Activated CD4-positive, alpha-beta T cell treated with anti-CD3 and anti-CD28 coated beads, Interleukin-2, amount 10 ng/mL, durations not matched to agents 7 days and 5 days (primary cell): ENCODE measurements around the gene BIK. TPM values are rescaled to one million over a fixed set of nuclear protein-coding genes. Genes with fewer than 3 reads are reported as not detected.
"Not testable (repeated sequence)": the region's sequence is repeated elsewhere in the genome, so short reads cannot be mapped to it uniquely, and the experiment has no call there.

Source experiments
- CTCF ChIA-PET: fragments of 350-600 bp; sonication (Branson Sonifier 250); formaldehyde crosslinking; loops from one replicate; lab custom pipeline; 2021; ENCODE audit warnings: antibody characterized with exemption; lab: Charles Lee
- POLR2A ChIA-PET: fragments of 350-600 bp; sonication (Branson Sonifier 250); formaldehyde crosslinking; loops from one replicate; lab custom pipeline; 2021; ENCODE audit warnings: antibody characterized with exemption; lab: Charles Lee
- DNase-seq: peaks from one replicate; pipeline ENCODE4 v3.0.0-alpha.2; 2020
- H3K27ac Mint-ChIP-seq: one replicate; pipeline ENCODE4 v1.8.0; 2021; ENCODE audit warnings: mild to moderate bottlenecking, moderate library complexity, mixed read lengths
- H3K27me3 Mint-ChIP-seq: one replicate; pipeline ENCODE4 v1.8.0; 2021; ENCODE audit warnings: mixed read lengths
- H3K36me3 Mint-ChIP-seq: one replicate; pipeline ENCODE4 v1.8.0; 2021; ENCODE audit warnings: low read depth, mixed read lengths
- H3K4me1 Mint-ChIP-seq: one replicate; pipeline ENCODE4 v1.8.0; 2021; ENCODE audit warnings: mixed read lengths
- H3K4me3 Mint-ChIP-seq: one replicate; pipeline ENCODE4 v1.8.0; 2021; ENCODE audit warnings: mild to moderate bottlenecking, moderate library complexity, mixed read lengths
- H3K9me3 Mint-ChIP-seq: one replicate; pipeline ENCODE4 v1.8.0; 2021; ENCODE audit warnings: mixed read lengths
- total RNA-seq, 2 experiments: library from RNA; stranded (reverse); gene quantifications; one replicate each; pipeline ENCODE4 v1.2.3, GENCODE V29; 2021

The BIK gene
- total RNA-seq, 2 experiments from 2014 or later: 1.4 to 1.9 TPM

GRCh38 chr22:43090130-43090789 lies 20.3 kb upstream of the BIK start:
- POLR2A ChIA-PET: no interaction called here
- Mint-ChIP-seq H3K4me3 (peak overlapping the region; percentile 58), H3K4me1 (peaks cover 27% of the 10 kb centered on the region), H3K9me3 (no peaks in the 10 kb centered on the region), H3K36me3 (peaks cover 5% of the 10 kb centered on the region), H3K27me3 (no peaks in the 10 kb centered on the region), H3K27ac (peak overlapping the region; percentile 82)
- CTCF ChIA-PET: interaction anchor here (0.7 to 1.0 kb wide), 3 partner anchors 20 to 223 kb away, joined by 3 read pairs; partner anchors contain the start of gene BIK
- peak; percentile 70 for DNase-seq

GRCh38 chr22:43092085-43092484 lies 18.5 kb upstream of the BIK start:
- DNase-seq: no peak
- H3K4me3 Mint-ChIP-seq: no peak overlapping the region
- H3K27ac Mint-ChIP-seq: no peak overlapping the region
- H3K9me3 Mint-ChIP-seq: peaks cover 11% of the 10 kb centered on the region
- no peaks in the 10 kb centered on the region for H3K27me3 Mint-ChIP-seq
- peaks cover 4% of the 10 kb centered on the region for H3K36me3 Mint-ChIP-seq
- H3K4me1 Mint-ChIP-seq: peaks cover 17% of the 10 kb centered on the region
- ChIA-PET POLR2A (no interaction called here), CTCF (no interaction called here)

GRCh38 chr22:43094085-43094484 lies 16.5 kb upstream of the BIK start:
- peaks cover 12% of the 10 kb centered on the region for H3K9me3 Mint-ChIP-seq

GRCh38 chr22:43094551-43094950 lies 16.0 kb upstream of the BIK start:
- peaks cover 9% of the 10 kb centered on the region for H3K4me1 Mint-ChIP-seq
- no peaks in the 10 kb centered on the region for H3K27me3 Mint-ChIP-seq
- DNase-seq: no peak
- peaks cover 12% of the 10 kb centered on the region for H3K9me3 Mint-ChIP-seq
- no peak overlapping the region for H3K4me3 Mint-ChIP-seq
- CTCF ChIA-PET: no interaction called here
- POLR2A ChIA-PET: no interaction called here
- H3K27ac Mint-ChIP-seq: no peak overlapping the region
- peaks cover 4% of the 10 kb centered on the region for H3K36me3 Mint-ChIP-seq

More at GRCh38 chr22:43094085-43094484, 16.5 kb upstream of the BIK start:
- Mint-ChIP-seq H3K27ac (no peak overlapping the region), H3K4me1 (peaks cover 11% of the 10 kb centered on the region), H3K27me3 (no peaks in the 10 kb centered on the region), H3K4me3 (no peak overlapping the region), H3K36me3 (peaks cover 4% of the 10 kb centered on the region)
- CTCF ChIA-PET: no interaction called here
- POLR2A ChIA-PET: no interaction called here
- no peak for DNase-seq

GRCh38 chr22:43096420-43096819 lies 14.1 kb upstream of the BIK start:
- Mint-ChIP-seq H3K27ac (no peak overlapping the region), H3K36me3 (peaks cover 4% of the 10 kb centered on the region), H3K4me1 (peaks cover 7% of the 10 kb centered on the region), H3K4me3 (no peak overlapping the region), H3K27me3 (no peaks in the 10 kb centered on the region), H3K9me3 (peaks cover 12% of the 10 kb centered on the region)
- ChIA-PET POLR2A (no interaction called here), CTCF (interaction anchor here (1.4 kb wide), 1 partner anchor 13 kb away, joined by 3 read pairs; no protein-coding TSS in a partner anchor)
- DNase-seq: no peak

GRCh38 chr22:43098356-43098755 lies 12.2 kb upstream of the BIK start:
- H3K9me3 Mint-ChIP-seq: peaks cover 12% of the 10 kb centered on the region
- POLR2A ChIA-PET: no interaction called here

GRCh38 chr22:43099095-43099494 lies 11.5 kb upstream of the BIK start:
- no peak overlapping the region for H3K27ac Mint-ChIP-seq
- no peak for DNase-seq
- no peaks in the 10 kb centered on the region for H3K27me3 Mint-ChIP-seq
- H3K4me3 Mint-ChIP-seq: no peak overlapping the region
- peaks cover 4% of the 10 kb centered on the region for H3K36me3 Mint-ChIP-seq
- peaks cover 11% of the 10 kb centered on the region for H3K4me1 Mint-ChIP-seq
- ChIA-PET POLR2A (interaction anchor here (0.6 kb wide), 1 partner anchor 486 kb away, joined by 3 read pairs; no protein-coding TSS in a partner anchor), CTCF (no interaction called here)
- H3K9me3 Mint-ChIP-seq: peaks cover 12% of the 10 kb centered on the region

More at GRCh38 chr22:43098356-43098755, 12.2 kb upstream of the BIK start:
- Mint-ChIP-seq H3K27me3 (no peaks in the 10 kb centered on the region), H3K36me3 (peaks cover 4% of the 10 kb centered on the region), H3K4me3 (no peak overlapping the region), H3K27ac (no peak overlapping the region), H3K4me1 (peaks cover 3% of the 10 kb centered on the region)
- CTCF ChIA-PET: interaction anchor here (0.7 kb wide), 1 partner anchor 13 kb away, joined by 3 read pairs; no protein-coding TSS in a partner anchor
- DNase-seq: no peak

- no peak for DNase-seq
- ChIA-PET CTCF (no interaction called here), POLR2A (no interaction called here)
- peaks cover 4% of the 10 kb centered on the region for H3K36me3 Mint-ChIP-seq
- no peak overlapping the region for H3K4me3 Mint-ChIP-seq
- peaks cover 14% of the 10 kb centered on the region for H3K4me1 Mint-ChIP-seq
- no peak overlapping the region for H3K27ac Mint-ChIP-seq
- H3K9me3 Mint-ChIP-seq: peaks cover 12% of the 10 kb centered on the region
- H3K27me3 Mint-ChIP-seq: no peaks in the 10 kb centered on the region
Measured at GRCh38 chr22:43100225-43100624, 10.3 kb upstream of the BIK start.

- Mint-ChIP-seq H3K9me3 (peaks cover 8% of the 10 kb centered on the region), H3K27me3 (no peaks in the 10 kb centered on the region), H3K4me1 (peaks cover 14% of the 10 kb centered on the region), H3K27ac (no peak overlapping the region), H3K4me3 (no peak overlapping the region), H3K36me3 (no peaks in the 10 kb centered on the region)
- DNase-seq: no peak
- ChIA-PET POLR2A (interaction anchor here (0.6 kb wide), 1 partner anchor 734 kb away, joined by 3 read pairs; no protein-coding TSS in a partner anchor), CTCF (interaction anchor here (1.3 kb wide), 1 partner anchor 9 kb away, joined by 3 read pairs; the partner anchor contains the start of gene BIK)
Measured at GRCh38 chr22:43101306-43101705, 9.2 kb upstream of the BIK start.

- H3K4me1 Mint-ChIP-seq: peaks cover 14% of the 10 kb centered on the region
- H3K27me3 Mint-ChIP-seq, H3K9me3 Mint-ChIP-seq, H3K36me3 Mint-ChIP-seq, POLR2A ChIA-PET, H3K4me3 Mint-ChIP-seq: not testable (repeated sequence)
- H3K27ac Mint-ChIP-seq: peak overlapping the region; percentile 19
- CTCF ChIA-PET: interaction anchor here (0.6 to 0.8 kb wide), 3 partner anchors 26 to 237 kb away, joined by 3 to 4 read pairs (median 3); no protein-coding TSS in a partner anchor
- DNase-seq: peak; percentile 34
Measured at GRCh38 chr22:43104056-43104625, 6.4 kb upstream of the BIK start.

GRCh38 chr22:43104950-43105349 lies 5.6 kb upstream of the BIK start:
- H3K27me3 Mint-ChIP-seq: not testable (repeated sequence)

GRCh38 chr22:43106302-43106701 lies 4.2 kb upstream of the BIK start:
- POLR2A ChIA-PET: no interaction called here
- Mint-ChIP-seq H3K36me3 (no peaks in the 10 kb centered on the region), H3K27me3 (peaks cover 13% of the 10 kb centered on the region), H3K9me3 (no peaks in the 10 kb centered on the region), H3K4me1 (peaks cover 14% of the 10 kb centered on the region), H3K4me3 (no peak overlapping the region), H3K27ac (no peak overlapping the region)
- CTCF ChIA-PET: interaction anchor here (1.5 kb wide), 1 partner anchor 30 kb away, joined by 3 read pairs; no protein-coding TSS in a partner anchor
- no peak for DNase-seq

More at GRCh38 chr22:43104950-43105349, 5.6 kb upstream of the BIK start:
- H3K4me3 Mint-ChIP-seq, POLR2A ChIA-PET, H3K9me3 Mint-ChIP-seq, DNase-seq, H3K36me3 Mint-ChIP-seq: not testable (repeated sequence)
- Mint-ChIP-seq H3K27ac (peak overlapping the region; percentile 46), H3K4me1 (peaks cover 14% of the 10 kb centered on the region)
- CTCF ChIA-PET: interaction anchor here (0.6 to 0.8 kb wide), 2 partner anchors 39 to 238 kb away, joined by 3 to 4 read pairs; no protein-coding TSS in a partner anchor

- ChIA-PET POLR2A (no interaction called here), CTCF (interaction anchor here (1.1 kb wide), 1 partner anchor 14 kb away, joined by 3 read pairs; no protein-coding TSS in a partner anchor)
- Mint-ChIP-seq H3K36me3 (no peaks in the 10 kb centered on the region), H3K27me3 (peaks cover 25% of the 10 kb centered on the region), H3K27ac (no peak overlapping the region), H3K4me3 (peak overlapping the region; percentile 33), H3K9me3 (no peaks in the 10 kb centered on the region), H3K4me1 (peaks cover 9% of the 10 kb centered on the region)
- DNase-seq: no peak
Measured at GRCh38 chr22:43109511-43109910, 1.0 kb upstream of the BIK start.
